GM12875 (cell line): ENCODE measurements around the gene GRK6.
A peak's percentile ranks its signal among the peaks of the same experiment; 100 is the strongest.

Experiments used
- H3K4me3 ChIP-seq: one replicate; pipeline ENCODE4 v1.5.1; 2011; ENCODE audit warnings: low read depth, low read length, control low read depth
- CTCF ChIP-seq: IDR thresholded peaks from 2 replicates; pipeline ENCODE4 v1.5.1; 2011; ENCODE audit warnings: low read depth, mild to moderate bottlenecking, control low read depth, inconsistent platforms, low read length, moderate library complexity, borderline replicate concordance; ENCODE audit not compliant: insufficient read depth

The GRK6 gene

GRCh38 chr5:177447066-177447610, 20.7 kb downstream of the GRK6 start:
- H3K4me3 ChIP-seq = peak overlapping the region; percentile 70
- no peak for TF ChIP-seq CTCF

DNA sequence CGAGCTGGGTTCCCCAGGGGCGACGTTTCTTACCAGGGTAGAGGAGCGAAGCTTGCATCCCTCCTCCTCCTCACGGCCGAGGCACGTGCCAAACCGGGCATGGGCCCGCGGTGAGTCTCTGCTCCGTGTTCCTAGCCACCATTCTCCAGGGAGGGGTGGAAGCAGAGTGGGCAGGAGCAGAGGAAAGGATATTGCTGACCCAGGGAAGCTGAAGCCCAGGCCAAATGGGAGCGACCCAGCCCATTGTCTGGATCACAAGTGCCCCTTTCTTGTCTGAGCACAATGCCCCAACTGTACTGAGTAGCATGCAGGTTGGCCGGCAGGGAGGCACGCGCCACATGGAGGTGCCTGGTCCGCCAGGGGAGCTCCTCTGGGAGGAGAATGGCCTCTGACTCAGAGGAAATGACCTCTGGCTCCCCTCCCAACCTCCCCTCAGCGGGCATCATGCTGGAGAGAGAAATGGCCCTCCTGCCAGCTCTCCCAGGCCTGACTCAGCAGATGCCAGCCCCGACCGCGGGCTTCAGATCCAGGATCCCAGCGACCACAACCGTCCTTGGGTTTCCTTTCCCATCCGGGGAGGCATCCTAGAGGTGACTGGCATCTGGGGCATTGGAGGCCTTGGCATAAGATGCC, 21.3 kb downstream of the GRK6 start:
- TF ChIP-seq CTCF = no peak
- peak overlapping the region; percentile 70 for H3K4me3 ChIP-seq

DNA sequence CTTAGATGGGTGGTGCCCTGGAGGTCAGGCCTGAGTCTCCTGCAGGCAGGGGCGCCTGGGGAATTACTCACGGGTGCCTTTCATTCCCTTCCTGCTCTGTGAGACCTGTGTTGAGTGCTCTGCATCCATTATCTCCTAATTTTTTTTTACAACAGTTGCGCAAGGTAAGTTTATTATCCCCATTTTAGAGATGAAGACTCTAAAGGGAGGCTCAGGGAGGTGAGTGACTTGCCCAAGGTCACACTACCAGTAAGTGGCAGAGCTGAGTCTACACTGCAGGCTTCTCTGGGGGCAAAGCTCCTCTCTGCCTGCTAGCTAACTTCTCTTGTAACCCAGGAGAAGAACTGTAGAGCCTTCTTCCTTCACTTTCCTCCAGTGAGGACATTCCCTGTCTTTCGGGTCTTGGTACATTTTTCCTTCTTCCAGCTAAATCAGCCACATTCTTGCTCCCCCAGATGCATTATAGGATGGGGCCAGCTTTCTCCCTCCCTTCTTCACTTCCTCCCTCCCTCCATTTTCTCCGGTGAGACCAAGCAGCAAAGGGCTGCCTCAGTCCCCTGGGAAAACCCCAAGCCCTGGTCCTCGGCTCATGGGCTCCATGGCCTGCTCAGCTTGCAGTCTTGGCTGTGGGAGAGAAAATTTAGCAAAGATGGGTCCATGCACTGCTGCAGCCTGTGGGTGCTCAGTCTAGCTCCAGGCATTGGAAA, 21.9 kb downstream of the GRK6 start:
- peak overlapping the region; percentile 70 for H3K4me3 ChIP-seq
- TF ChIP-seq CTCF = no peak

- no peak overlapping the region for H3K4me3 ChIP-seq
- TF ChIP-seq CTCF = no peak
Observed at GRCh38 chr5:177449140-177450061, 22.9 kb downstream of the GRK6 start.

GRCh38 chr5:177450667-177451424, 24.4 kb downstream of the GRK6 start:
- TF ChIP-seq CTCF = no peak

More at GRCh38 chr5:177450667-177451424, 24.4 kb downstream of the GRK6 start:
- H3K4me3 ChIP-seq = no peak overlapping the region
